Right lobe of liver (tissue), 4 donors: Measurements from ENCODE around the gene BUD31.

Source experiments
- POLR2A ChIP-seq: fragments of 450-650 bp; IDR thresholded peaks from one replicate; pipeline ENCODE4 v1.6.1; 2017; ENCODE audit warnings: antibody characterized with exemption, mild to moderate bottlenecking
- TF ChIP-seq, protein P1 (sequence below), 4 donors: fragments of 200-600 bp in 3 of 4; fragments of 450-650 bp in 1 of 4; IDR thresholded peaks; one replicate each; pipeline versions ENCODE4 v1.5.1 to v1.8.0; 2016 to 2022; ENCODE audit warnings: antibody characterized with exemption in 4 of 4, mild to moderate bottlenecking in 2 of 4
- donor health status: DM: no; HTN: no; CAD: no.
- donor health status: DM: no; HTN: no; CAD: no.
- donor health status: DM: no; HTN: yes; CAD: no.

DNA sequence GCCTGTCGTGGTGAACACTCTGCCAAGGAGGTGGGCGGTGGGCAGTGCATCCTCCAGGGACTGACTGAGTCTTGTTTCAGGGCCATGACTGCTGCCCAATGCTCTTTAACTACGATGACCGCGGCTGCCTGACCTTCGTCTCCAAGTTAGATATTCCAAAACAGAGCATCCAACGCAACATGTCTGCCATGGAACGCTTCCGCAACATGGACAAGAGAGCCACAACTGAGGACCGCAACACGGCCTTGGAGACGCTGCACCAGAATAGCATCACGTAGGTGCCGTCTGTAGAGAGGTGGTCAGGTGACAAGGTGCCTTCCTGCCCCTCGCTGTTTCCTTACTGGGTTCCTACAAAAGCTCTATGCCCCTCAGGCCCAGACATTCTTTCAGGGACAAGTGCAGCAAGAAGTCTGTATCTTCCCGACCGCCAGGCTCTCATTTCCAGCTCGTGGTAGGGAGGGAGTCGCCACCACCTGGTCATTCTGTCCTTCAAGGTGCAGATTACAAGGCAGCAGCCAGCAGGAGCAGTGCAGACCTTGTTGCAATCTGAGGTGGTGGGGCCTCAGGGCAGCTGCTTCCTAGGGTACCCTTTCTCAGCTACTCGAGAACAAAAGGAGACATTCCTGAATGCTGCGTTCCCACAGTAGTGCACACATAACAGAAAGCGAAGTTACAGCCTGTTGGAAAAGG lies 49.2 kb upstream of the BUD31 start:
- TF ChIP-seq, protein P1, sequence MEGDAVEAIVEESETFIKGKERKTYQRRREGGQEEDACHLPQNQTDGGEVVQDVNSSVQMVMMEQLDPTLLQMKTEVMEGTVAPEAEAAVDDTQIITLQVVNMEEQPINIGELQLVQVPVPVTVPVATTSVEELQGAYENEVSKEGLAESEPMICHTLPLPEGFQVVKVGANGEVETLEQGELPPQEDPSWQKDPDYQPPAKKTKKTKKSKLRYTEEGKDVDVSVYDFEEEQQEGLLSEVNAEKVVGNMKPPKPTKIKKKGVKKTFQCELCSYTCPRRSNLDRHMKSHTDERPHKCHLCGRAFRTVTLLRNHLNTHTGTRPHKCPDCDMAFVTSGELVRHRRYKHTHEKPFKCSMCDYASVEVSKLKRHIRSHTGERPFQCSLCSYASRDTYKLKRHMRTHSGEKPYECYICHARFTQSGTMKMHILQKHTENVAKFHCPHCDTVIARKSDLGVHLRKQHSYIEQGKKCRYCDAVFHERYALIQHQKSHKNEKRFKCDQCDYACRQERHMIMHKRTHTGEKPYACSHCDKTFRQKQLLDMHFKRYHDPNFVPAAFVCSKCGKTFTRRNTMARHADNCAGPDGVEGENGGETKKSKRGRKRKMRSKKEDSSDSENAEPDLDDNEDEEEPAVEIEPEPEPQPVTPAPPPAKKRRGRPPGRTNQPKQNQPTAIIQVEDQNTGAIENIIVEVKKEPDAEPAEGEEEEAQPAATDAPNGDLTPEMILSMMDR (IDR thresholded peaks at IDR 0.05) = no peak
- TF ChIP-seq POLR2A = no peak
